HG03159 (cell line): Measurements from ENCODE around the gene KAT14.
"Not testable (repeated sequence)": the region's sequence is repeated elsewhere in the genome, so short reads cannot be mapped to it uniquely, and the experiment has no call there.

Experiments used
- ATAC-seq: cut with Tn5 transposase; IDR thresholded peaks from one replicate; pipeline ENCODE4 v1.9.1; 2021; ENCODE audit warnings: mild to moderate bottlenecking, moderate library complexity; ENCODE audit not compliant: unreplicated experiment

The KAT14 gene

GRCh38 chr20:18203700-18204099 is 66.0 kb downstream of the KAT14 start:
- ATAC-seq: not testable (repeated sequence)

- ATAC-seq: no peak
Measured at GRCh38 chr20:18213002-18213401, 75.3 kb downstream of the KAT14 start.

- no peak for ATAC-seq
Measured at GRCh38 chr20:18215566-18215965, 77.9 kb downstream of the KAT14 start.

- no peak for ATAC-seq
Measured at GRCh38 chr20:18218280-18218679, 80.6 kb downstream of the KAT14 start.

GRCh38 chr20:18223409-18223808 is 85.7 kb downstream of the KAT14 start:
- no peak for ATAC-seq

- ATAC-seq: no peak
Measured at GRCh38 chr20:18224968-18225568, 87.4 kb downstream of the KAT14 start.

GRCh38 chr20:18225632-18226031 is 88.0 kb downstream of the KAT14 start:
- no peak for ATAC-seq

- ATAC-seq: not testable (repeated sequence)
Measured at GRCh38 chr20:18226741-18227140, 89.1 kb downstream of the KAT14 start.

GRCh38 chr20:18233408-18233943 is 95.8 kb downstream of the KAT14 start:
- ATAC-seq: no peak
